Hematopoietic multipotent progenitor cell treated with erythropoietin and hydrocortisone succinate and interleukin-3 and kit ligand, for 6 days (in vitro differentiated cells): ENCODE data around the gene S100A8.
"Not testable (repeated sequence)": the region's sequence is repeated elsewhere in the genome, so short reads cannot be mapped to it uniquely, and the experiment has no call there.

Experiments used
- DNase-seq: peaks from one replicate; pipeline ENCODE4 v3.0.0-alpha.2; 2015

The S100A8 gene

DNA sequence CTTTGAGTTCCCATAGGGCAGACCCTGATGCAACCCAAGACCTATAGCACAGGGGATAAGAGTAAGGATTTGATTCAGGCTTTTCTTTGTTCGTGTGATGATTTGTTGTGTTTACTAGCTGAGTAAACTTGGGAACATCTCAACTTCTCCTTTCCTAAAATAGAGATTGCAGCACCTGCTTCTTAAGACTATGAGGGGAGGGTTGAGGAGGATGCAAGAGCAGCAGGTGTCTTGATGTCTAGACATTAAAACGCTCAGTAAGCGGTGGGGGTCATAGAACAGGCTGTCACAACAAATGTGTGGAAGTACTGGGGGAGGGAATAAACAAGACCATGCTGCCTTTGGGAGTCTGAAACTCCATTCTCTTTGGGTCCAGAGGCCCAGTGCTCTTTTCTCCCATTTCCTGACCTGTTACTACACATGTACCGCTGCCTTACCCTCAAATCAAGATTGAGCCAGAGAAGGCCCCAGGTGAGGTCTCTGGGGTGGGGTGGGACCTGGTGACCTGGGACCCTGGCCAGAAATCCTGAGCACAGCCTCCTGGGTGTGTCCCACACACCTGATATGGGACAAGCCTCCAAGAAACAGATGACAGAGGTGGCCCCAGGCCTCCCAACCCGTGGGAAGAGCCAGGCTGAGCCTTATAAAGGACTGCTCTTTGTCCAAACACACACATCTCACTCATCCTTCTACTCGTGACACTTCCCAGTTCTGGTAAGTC, 25.1 kb upstream of the S100A8 start, which contains the start of gene S100A7A:
TSS of gene S100A7A (plus strand) at position 671 of the 721 bp plus-strand sequence. CDS start 1,563 bp downstream, outside the sequence.
- no peak for DNase-seq

DNA sequence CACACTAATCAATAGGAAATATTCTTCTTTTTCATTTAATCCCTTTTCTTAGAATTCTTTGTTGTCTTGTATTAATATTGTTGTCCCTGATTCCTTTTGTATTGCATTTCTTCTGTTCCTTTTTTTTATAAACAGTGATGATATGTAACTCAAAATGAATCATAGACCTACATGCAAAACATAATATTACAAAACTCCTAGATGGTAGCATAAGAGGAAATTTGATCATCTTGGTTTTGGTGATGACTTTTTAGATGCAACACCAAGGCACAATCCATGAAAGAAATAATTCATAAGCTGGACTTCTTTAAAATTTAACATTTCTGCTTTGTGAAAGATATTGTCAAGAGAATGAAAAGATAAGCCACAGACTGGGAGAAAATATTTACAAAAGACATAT, 23.1 kb upstream of the S100A8 start:
- DNase-seq, result not testable (repeated sequence)

- DNase-seq, result not testable (repeated sequence)
Measured at GRCh38 chr1:153407274-153407673, 16.4 kb upstream of the S100A8 start.

DNA sequence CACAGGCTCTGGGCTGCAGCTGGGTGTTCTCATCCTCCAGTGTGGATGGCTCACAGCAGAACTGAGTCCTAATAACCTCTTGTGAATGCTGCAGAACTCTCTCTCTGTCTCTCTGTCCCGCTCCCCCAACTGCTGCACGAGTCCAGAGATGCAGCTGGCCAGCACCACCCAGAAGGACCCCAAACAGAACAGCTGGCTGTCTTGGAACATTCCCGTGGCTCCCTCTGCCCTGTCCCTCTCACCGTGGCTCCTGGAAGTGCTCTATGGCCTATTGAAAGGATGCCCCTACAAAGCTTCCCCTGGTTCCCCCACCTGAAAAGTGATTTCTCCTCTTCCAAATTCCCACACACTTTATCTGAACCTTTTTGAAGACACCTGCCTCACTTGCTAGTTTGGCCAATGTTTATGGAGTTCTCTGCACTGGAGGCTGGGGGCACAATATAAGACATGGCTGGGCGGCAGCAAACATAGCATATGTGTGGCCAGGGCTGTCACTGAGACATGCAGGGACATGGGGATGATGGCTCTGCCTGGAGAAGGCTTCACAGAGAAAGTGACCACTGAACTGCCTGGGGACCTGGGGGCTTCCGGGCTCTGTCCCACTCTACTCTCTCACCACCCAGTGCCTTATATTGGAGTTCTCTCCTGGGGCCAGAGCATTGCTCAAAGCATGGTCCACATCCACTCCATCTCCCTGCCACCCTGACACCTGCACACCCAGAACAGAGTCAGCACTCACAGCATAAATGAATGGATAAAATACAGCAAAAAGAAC, 15.1 kb upstream of the S100A8 start:
- not testable (repeated sequence) for DNase-seq

- DNase-seq, result peak; percentile 73
Measured at GRCh38 chr1:153404768-153405167, 13.9 kb upstream of the S100A8 start.

DNA sequence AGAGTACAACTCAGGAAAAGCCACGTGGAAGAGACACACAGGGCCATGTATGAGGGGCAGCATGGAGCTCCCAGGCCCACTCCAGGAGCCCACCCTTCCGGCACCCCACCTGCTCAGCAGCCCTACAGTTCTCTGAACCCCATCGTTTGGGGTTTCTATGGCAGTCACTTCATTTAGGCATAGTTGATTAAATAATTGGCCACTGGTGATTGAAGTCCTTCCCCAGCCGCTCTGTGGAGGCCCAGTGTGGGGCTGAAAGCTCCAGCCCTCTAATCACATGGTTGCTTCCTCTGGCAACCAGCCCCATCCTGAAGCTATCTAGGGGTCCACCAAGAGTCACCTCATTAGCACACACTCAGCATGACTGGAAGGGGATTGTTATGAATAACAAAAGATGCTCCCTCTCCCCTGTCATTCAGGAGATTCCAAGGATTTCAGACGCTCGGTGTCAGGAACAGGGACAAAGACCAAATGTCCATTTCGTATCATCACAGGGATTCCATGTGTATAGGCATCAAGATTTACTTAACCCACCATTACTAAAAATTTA, 13.3 kb upstream of the S100A8 start:
- no peak for DNase-seq

DNA sequence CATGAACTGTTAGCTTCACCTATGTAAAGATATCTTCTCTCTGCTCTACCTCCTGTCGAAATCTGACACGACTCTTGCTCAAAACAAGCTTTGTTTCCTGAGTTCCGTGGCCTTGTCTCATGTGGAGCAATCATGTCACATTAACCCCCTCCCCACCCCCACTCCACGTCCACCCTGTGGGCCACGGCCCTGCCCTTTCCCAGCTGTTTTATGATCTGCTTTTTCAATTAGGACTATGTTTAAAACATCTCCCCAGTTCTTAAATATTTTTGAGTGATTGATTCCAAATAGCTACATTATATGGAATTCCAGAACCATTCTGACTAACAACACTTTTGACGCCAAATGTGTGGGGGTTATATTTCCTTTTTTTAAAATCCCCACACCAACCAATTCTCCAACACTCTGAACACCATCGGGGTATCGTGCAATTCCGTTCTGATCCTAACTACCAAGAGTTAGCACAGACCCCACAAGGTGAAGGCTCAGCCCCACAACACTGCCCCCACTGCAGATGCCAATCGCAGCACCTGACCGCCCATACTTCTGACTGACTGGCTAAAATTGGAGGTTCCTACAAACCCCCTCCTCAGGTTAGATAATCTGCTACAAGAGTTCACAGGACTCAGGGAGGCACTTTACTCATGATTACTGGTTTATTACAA, 12.7 kb upstream of the S100A8 start:
- no peak for DNase-seq

DNA sequence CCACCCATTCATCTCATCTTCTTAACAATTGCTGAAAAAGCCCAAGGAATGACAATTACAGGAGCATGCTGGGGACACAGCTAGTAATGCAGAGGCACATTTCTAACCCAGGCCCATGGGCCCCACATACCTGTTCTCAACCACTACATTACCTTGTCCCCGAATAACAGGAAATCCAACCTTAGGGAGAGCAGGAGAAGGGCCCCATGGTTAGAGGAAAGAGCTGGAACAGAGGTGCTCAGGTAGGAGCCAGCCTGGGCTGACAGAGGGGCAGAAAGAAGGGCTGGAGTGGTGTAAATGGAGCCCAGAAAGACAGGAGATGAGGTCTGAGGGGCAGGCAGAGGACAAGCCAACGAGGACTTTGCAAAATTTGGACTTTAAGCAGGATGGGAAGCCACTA, 11.4 kb upstream of the S100A8 start:
- no peak for DNase-seq

DNA sequence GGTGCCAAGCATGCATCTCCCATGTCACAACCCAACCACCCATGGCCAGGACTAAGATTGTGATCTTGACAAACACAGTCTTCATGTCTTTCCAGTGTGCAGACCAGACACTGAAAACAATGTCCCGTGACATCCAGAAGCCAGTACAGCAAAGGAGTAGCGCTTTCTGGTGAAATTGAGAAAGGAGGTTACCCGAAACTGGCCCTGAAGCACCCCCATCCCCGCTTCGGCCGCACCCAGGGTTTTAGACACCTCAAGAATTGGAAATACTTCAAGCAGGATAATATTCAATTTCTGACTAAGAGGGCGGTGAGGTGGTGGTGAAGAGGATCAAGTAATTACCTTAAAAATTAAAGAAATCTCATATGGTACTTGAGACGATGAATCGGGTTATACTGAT, 10.6 kb upstream of the S100A8 start:
- no peak for DNase-seq

DNA sequence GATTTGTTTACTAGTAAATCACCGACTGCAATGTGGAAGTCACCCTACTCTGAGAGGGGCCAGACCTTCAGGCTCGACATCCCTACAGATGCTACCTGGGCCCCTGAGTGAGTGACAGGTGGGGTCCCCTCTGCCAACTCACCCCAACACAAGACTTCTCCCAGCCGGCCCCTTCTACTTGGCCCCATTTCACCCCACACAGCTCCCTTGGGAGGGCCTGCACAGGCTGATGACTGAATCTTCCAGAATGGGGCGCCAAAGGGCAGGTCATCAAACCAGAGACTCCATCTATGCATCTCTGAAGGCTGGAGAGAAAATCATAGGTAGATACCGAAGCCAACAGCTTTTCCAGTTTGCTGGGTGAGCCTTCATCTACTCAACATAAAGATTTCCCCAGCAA, 9.4 kb upstream of the S100A8 start:
- DNase-seq, result peak; percentile 13

DNA sequence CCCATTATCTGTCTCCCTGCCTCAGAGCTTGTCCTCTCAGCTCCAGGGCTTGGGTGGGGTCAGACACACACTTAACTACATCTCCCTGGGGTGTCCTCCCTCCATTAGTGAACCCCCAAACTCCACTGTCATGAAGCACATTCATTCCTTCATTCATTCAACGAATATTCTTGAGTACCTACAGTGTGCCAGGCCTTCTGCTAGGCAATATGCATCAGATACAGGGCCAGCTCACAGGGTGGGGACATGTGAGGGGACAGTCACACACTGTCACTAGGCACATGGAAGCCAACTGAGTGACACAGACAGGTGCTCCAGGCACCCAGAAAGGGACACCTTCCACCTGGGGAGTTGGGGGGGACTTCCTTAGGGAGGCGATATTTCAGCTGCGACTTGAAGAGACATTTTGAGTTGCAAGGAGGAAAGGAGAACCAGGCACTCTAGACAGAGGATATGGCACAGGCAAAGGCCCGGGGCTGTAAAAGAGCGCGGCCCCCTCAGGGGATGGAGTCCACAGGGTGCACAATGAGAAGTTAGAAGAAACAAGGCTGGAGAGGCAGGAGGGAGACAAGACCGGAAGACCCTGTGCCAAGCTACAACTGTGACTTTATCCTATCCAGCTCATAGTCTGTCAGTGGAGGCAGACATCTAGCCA, 8.7 kb upstream of the S100A8 start:
- DNase-seq, result no peak

DNA sequence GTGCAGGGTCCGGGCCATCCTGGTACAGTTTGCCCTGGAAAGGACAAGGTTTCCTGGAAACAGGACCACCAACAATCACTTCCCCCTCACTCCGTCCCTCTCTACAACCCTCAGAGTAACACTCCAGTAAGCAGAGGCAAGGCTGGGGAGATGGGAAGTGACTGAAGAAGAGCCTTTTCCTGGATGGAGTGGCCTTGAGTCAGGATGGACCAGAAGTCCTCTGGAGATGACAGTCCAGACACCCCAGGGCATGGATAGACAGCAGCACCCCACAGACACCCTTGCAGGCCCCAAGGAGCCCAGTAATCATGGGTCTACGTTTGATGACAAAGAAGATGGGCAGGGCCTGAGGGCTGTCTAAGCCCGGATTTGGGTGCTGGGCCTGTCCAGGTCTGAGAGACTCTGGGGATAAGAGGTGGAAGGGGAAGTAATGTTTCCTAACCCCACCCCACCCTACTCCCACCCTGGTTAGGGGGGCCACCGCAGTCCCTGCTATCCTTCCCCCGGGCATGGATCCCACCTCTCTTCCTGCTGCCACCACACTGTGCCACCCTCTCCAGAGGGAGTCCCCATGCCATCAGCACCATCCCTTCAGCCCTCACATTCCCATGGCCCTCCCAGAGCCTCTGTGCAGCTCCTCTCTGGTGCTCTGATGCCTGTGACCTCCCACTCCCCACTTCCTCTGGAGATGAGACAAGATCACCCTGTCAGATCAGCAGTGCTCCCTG, 7.2 kb upstream of the S100A8 start:
- DNase-seq, result no peak

DNA sequence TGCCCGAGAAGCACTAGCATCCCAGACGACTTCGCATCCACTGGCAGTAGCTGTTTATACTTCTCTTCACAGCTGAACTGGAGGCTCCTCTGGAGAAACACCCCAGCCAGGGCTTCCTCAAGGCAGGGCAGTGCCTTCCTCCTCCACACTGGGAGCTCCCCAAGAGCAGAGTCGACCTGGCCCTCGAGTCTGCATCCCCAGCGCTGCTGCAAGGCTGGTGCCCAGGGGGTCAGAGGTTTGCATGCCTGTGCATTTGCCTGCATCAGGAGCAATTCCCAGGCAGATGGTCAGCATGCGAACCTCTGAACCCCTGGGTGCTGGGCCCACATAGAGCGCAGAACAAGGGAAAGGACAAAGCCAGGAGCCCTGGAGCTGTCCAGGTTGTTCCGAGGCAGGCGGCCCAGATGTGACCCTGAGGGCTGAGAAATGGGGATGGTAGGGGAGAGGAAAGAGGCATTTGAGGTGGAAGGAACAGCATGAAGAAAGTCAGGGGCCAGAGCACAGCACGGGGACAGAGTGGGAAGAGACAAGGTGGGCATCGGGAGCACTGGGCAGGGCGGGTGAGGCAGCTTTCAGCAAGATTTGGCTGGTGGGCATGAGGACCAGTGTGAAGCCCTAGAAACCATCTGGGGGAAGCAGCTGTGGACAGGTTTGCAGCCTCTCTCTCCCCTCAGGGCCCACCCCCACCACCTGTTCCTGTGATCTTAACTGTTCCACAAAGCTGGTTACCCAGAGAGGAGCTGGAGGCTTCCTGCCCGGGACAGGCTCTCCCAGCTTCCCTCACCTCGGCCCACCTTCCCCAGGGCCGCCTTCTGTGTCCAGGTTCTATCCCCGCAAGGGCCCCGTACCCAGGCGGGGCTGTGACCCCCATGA, 6.4 kb upstream of the S100A8 start:
- no peak for DNase-seq

- DNase-seq, result no peak
Measured at GRCh38 chr1:153396461-153396860, 5.6 kb upstream of the S100A8 start.

GRCh38 chr1:153395776-153396175, 4.9 kb upstream of the S100A8 start:
- no peak for DNase-seq

DNA sequence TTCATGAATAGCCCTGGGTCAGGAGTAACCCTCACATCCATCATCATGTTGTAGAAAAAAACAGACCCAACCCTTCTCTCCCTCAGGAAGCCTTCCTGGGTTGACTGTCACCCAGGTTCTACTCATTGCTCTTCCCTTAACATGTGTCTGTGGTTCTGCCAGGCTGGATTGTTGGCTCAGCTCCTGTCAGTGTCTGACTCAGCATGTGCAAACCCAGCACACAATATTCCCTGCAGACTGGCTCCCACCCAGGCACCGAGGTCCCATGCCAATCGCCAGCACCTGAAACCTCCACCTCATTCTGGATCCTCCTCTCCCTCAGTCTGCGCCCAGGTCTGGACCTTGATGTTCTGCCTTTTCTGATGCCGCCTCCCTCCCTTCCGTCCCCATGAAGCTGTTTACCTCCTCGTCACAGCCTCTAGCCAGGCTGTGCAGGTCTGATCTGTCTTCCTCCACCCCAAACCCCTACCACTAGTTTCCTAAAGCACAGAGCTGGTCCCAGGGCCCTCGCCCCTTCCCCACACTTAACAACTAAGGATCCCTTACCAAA, 4.3 kb upstream of the S100A8 start:
- DNase-seq, result no peak

DNA sequence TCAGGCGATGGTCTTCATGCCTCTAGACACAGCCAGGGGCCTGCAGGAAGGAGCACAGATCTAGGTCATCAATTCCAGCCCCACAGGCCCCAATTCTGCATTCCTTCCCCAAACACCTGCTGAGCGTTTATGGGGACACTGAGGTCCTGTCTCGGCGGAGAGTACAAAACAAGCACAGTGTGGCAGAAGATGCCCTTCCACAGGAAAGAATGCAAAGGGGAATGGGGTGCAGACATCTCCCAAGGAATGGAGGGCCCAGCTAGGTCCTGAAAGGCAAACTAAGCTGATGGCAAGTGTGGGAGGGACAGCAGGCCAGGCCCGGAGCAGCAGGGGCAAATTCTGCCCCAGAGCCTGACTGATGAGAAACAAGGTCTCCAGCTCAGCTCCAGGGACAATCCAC, 3.5 kb upstream of the S100A8 start:
- DNase-seq, result no peak

GRCh38 chr1:153393926-153394325, 3.1 kb upstream of the S100A8 start:
- DNase-seq, result peak; percentile 9

DNA sequence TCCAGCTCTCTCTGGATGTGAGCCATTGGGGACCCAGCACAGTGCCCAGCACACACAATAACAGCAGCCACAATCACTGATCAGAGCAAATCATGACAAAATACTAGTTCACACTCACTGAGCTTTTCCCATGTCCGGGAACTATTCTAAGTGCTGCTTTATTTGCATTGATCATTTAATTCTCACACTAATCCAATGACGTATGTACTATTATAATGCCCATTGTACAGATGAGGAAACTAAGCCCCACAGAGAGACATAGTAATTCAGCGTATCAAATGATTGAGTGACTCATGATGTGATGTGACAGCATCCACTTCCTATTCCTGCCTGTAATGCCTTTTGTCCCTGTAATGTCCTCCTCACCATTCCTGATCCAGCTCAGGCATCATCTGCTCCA, 1.9 kb upstream of the S100A8 start:
- no peak for DNase-seq

DNA sequence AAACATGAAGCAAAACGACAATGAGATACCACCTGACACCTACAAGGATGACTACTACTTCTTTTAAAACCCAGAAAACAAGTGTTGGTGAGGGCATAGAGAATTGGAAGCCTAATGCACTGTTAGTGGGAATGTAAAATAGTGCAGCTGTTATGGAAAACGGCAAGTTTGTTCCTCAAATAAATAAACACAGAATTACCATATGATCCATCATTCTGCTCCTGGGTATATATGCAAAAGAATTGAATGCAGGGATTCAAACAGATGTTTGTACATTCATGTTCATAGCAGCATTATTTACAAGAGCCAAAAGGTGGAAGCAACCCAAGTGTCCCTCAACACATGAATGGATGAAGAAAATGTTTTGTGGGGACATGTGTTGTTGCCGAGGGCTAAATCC, 1.4 kb upstream of the S100A8 start:
- no peak for DNase-seq
